NCI-H2171 (cell line): ENCODE data around the gene CNGB1.
"Not testable (repeated sequence)": the region's sequence is repeated elsewhere in the genome, so short reads cannot be mapped to it uniquely, and the experiment has no call there.

Experiments
- DNase-seq: peaks from one replicate; lab custom pipeline; 2025; lab: John Stamatoyannopoulos, UW

The CNGB1 gene

GRCh38 chr16:57906382-57907316, 64.3 kb downstream of the CNGB1 start:
- DNase-seq, result no peak

- no peak for DNase-seq
Observed at GRCh38 chr16:57904101-57904500, 66.8 kb downstream of the CNGB1 start.

DNA sequence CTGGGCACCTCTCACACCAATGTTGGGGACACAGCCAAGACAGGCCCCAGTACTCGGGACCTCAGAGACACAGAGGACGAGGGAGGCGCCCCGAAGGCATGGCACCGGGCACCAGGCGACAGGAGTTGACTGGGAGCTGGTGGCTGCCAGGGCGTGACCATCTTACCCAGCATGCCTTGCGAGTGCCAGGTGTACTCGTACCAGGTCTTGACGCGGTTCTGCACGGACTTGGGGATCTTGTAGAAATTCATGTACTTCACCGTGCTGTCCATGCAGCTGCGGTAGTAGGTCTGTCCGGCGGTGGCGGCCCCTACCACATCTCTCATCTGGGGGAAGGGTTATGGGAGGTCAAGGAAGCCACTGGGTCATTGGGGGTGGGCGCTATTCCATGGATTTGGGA, 67.3 kb downstream of the CNGB1 start:
- DNase-seq, result no peak

GRCh38 chr16:57901480-57902069, 69.4 kb downstream of the CNGB1 start:
- no peak for DNase-seq

- no peak for DNase-seq
Observed at GRCh38 chr16:57900796-57901479, 70.0 kb downstream of the CNGB1 start.

GRCh38 chr16:57899771-57900661, 70.9 kb downstream of the CNGB1 start:
- DNase-seq, result peak; percentile 25

DNA sequence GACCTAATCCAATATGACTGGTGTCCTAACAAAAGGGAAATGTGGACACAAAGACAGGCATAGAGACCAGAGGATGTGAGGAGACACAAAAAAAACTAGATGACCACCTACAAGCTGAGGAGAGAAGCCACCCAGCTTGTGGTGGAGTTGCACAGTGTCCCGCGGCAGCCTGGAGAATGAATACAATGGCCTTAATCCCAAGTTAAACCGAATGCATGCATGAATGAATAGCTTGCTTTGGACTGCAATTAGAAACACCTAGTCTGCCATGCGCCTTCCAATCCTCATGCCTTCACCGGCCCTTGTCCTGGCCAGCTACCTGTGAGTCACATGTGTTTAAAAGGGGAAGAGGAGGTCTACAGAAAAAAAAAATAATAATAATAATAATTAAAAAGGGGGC, 72.0 kb downstream of the CNGB1 start:
- no peak for DNase-seq

- DNase-seq, result no peak
Observed at GRCh38 chr16:57897996-57898395, 72.9 kb downstream of the CNGB1 start.

- no peak for DNase-seq
Observed at GRCh38 chr16:57897053-57897784, 73.7 kb downstream of the CNGB1 start.

DNA sequence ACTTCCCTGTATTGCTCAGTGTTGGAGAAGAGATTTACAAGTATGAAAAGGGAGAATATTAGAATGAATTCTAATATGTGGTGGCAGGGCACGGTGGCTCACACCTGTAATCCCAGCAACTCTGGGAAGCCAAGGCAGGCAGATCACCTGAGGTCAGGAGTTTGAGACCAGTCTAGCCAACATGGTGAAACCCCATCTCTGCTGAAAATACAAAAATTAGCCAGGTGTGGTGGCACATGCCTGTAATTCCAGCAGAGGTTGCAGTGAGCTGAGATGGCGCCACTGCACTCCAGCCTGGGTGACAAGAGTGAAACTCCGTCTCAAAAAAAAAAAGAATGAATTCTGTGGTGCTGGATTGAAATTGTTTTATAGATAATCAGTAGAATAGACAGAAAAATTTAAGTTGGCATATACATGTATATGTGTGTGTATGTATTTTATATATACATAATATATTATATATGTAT, 75.8 kb downstream of the CNGB1 start:
- DNase-seq, result not testable (repeated sequence)

GRCh38 chr16:57894390-57895080, 76.4 kb downstream of the CNGB1 start:
- DNase-seq, result no peak

GRCh38 chr16:57893559-57894389, 77.2 kb downstream of the CNGB1 start:
- DNase-seq, result no peak

DNA sequence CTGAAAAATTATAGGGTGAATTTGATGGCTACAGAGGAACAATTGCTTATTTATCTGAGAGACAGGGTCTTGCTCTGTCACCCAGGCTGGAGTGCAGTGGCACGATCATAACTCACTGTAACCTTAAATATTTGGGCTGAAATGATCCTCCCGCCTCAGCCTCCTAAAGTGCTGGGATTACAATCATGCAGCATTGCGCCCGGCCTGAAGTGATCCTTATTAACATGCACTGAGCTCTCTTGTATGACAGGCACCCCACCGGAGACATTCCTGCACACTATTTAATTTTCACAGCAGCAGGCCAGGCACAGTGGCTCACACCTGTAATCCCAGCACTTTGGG, 77.7 kb downstream of the CNGB1 start:
- DNase-seq, result no peak

- no peak for DNase-seq
Observed at GRCh38 chr16:57892447-57893096, 78.4 kb downstream of the CNGB1 start.

DNA sequence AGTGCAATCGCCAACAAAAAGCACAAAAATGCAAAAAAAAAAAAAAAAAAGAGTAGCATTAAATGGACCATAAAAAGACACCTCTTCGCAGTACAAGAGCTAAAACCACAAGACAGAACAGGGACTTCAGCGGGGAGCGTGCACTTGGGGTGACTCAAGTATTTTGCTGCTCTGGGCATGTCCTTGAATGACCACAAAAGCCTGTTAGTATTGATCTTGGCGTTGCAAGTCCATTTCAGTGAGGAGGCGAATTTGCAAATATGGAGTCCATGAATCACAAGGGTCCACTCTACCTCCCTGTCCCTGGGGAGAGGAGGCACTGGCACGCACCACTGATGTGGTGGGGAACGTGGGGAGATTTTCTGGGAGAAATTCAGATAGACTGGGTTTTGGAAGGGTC, 78.9 kb downstream of the CNGB1 start:
- no peak for DNase-seq

DNA sequence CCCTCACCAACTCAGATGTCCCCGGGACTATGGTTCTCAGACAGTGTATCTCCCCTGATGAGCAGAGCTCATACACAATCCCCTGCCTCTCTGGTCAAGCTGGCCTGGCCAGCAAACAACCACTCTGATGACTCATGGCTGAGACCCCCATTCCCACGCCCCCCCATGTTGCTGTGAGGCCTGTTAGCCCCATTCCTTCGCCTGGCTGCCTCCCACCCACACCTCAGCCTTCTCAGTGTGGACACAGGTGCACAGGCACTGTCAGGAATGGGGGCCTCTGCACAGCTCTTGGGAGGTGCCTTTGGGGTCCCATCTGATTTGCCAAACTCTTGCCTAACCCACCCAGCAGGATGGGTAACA, 80.2 kb downstream of the CNGB1 start:
- DNase-seq, result no peak

- no peak for DNase-seq
Observed at GRCh38 chr16:57889960-57890751, 80.8 kb downstream of the CNGB1 start.

GRCh38 chr16:57889522-57889921, 81.4 kb downstream of the CNGB1 start:
- no peak for DNase-seq
